Keratinocyte (primary cell): ENCODE measurements around the gene RHOC. TPM values are rescaled to one million over a fixed set of nuclear protein-coding genes. Genes with fewer than 3 reads are reported as not detected.

ENCODE experiments used
- DNase-seq: peaks from one replicate; pipeline ENCODE4 v3.0.0-alpha.2; 2011; ENCODE audit warnings: low read depth, missing footprints, low spot score
- FAIRE-seq: peaks from 2 replicates; lab custom pipeline; 2011; peaks lifted over from hg19 to GRCh38; lab: Jason Lieb, UNC
- H2AFZ ChIP-seq: 2 replicates; pipeline ENCODE4 v1.6.0; 2012; ENCODE audit warnings: low read length, control low read depth, inconsistent platforms; ENCODE audit not compliant: control insufficient read depth
- H3K27ac ChIP-seq: 2 replicates; pipeline ENCODE4 v1.5.1; 2011; ENCODE audit warnings: low read length; ENCODE audit not compliant: control insufficient read depth, insufficient read depth
- H3K27me3 ChIP-seq: 3 replicates; pipeline ENCODE4 v1.6.0; 2011; ENCODE audit warnings: low read length; ENCODE audit not compliant: control insufficient read depth, insufficient read depth; ENCODE audit errors: extremely low read depth
- H3K36me3 ChIP-seq, 2 experiments: 2 replicates in 1 of 2; 3 replicates in 1 of 2; pipeline ENCODE4 v1.5.1; 2011; ENCODE audit warnings: low read length in 2 of 2, mild to moderate bottlenecking in 1 of 2; ENCODE audit not compliant: control insufficient read depth in 2 of 2, insufficient read depth in 2 of 2; ENCODE audit errors: extremely low read depth in 1 of 2
- H3K4me1 ChIP-seq: 3 replicates; pipeline ENCODE4 v1.5.1; 2011; ENCODE audit warnings: low read length; ENCODE audit not compliant: control insufficient read depth, insufficient read depth; ENCODE audit errors: extremely low read depth
- H3K4me2 ChIP-seq: 3 replicates; pipeline ENCODE4 v1.6.0; 2011; ENCODE audit warnings: low read depth, low read length; ENCODE audit not compliant: control insufficient read depth, insufficient read depth; ENCODE audit errors: extremely low read depth
- H3K4me3 ChIP-seq, 3 experiments: fragments of 200-600 bp in 1 of 3; sonication (generic) in 1 of 3; 2 replicates in 2 of 3; 3 replicates in 1 of 3; pipeline ENCODE4 v1.5.1; 2011 to 2016; ENCODE audit warnings: low read length in 3 of 3, mild to moderate bottlenecking in 3 of 3, control low read depth in 2 of 3, inconsistent platforms in 1 of 3, low read depth in 1 of 3, mixed read lengths in 1 of 3, mixed run types in 1 of 3, moderate library complexity in 1 of 3; ENCODE audit not compliant: control insufficient read depth in 2 of 3, insufficient read depth in 2 of 3; ENCODE audit errors: extremely low read depth in 1 of 3
- H3K79me2 ChIP-seq: 2 replicates; pipeline ENCODE4 v1.6.0; 2012; ENCODE audit warnings: low read length; ENCODE audit not compliant: control insufficient read depth, insufficient read depth
- H3K9ac ChIP-seq: 3 replicates; pipeline ENCODE4 v1.6.0; 2011; ENCODE audit warnings: low read length; ENCODE audit not compliant: control insufficient read depth, insufficient read depth; ENCODE audit errors: extremely low read depth
- H3K9me1 ChIP-seq: 3 replicates; pipeline ENCODE4 v1.6.0; 2011; ENCODE audit warnings: low read length; ENCODE audit not compliant: control insufficient read depth, insufficient read depth; ENCODE audit errors: extremely low read depth
- H3K9me3 ChIP-seq: 2 replicates; pipeline ENCODE4 v1.5.1; 2012; ENCODE audit warnings: low read depth, low read length; ENCODE audit not compliant: control insufficient read depth
- H4K20me1 ChIP-seq: 3 replicates; pipeline ENCODE4 v1.6.0; 2011; ENCODE audit warnings: low read length; ENCODE audit not compliant: control insufficient read depth, insufficient read depth; ENCODE audit errors: extremely low read depth
- CTCF ChIP-seq, 3 experiments: IDR thresholded peaks in 1 of 3; conservative IDR thresholded peaks in 1 of 3; optimal IDR thresholded peaks in 1 of 3; 2 replicates in 2 of 3; 3 replicates in 1 of 3; pipeline versions ENCODE3 to v1.5.1; 2011; ENCODE audit warnings: low read length in 3 of 3, mild to moderate bottlenecking in 3 of 3, moderate library complexity in 2 of 3, control low read depth in 1 of 3, inconsistent platforms in 1 of 3; ENCODE audit not compliant: insufficient read depth in 2 of 3; ENCODE audit errors: extremely low read depth in 1 of 3
- EZH2 ChIP-seq: IDR thresholded peaks from one replicate; pipeline ENCODE4 v1.6.1; 2012; ENCODE audit warnings: inconsistent platforms, mild to moderate bottlenecking, low read length, moderate library complexity
- dilution Hi-C: fragments of 300-500 bp; cut with MboI; formaldehyde crosslinking; loops from one replicate; pipeline ENCODE4 v1.7.0; 2020; ENCODE audit warnings: low sequenced_read_pairs; ENCODE audit not compliant: extremely low pct_ligation_motif_present
- polyA plus RNA-seq, 5 experiments: library from polyadenylated mRNA; depleted of rRNA in 3 of 5; stranded (reverse) in 3 of 5; stranded (forward) in 1 of 5; unstranded in 1 of 5; fragments of >200 nt; gene quantifications; 1 replicate in 1 of 5; 2 replicates in 3 of 5; 3 replicates in 1 of 5; pipeline versions ENCODE4 v1.2.1 to v1.2.3, GENCODE V29; 2011 to 2012; ENCODE audit warnings: missing spikeins in 2 of 5, low read depth in 1 of 5, low replicate concordance in 1 of 5

The RHOC gene
- polyA plus RNA-seq, 1 donor (not counting 4 experiments of a cell fraction or from before 2014, with no cell fraction given): 639 TPM

GRCh38 chr1:112699425-112700144, 7.3 kb downstream of the RHOC start:
- Histone ChIP-seq H3K4me2 (no peak overlapping the region), H3K9ac (peak overlapping the region; percentile 65), H3K79me2 (peaks cover 18% of the 10 kb centered on the region), H3K9me1 (peaks cover 11% of the 10 kb centered on the region), H3K9me3 (no peaks in the 10 kb centered on the region), H4K20me1 (peaks cover 15% of the 10 kb centered on the region), H3K36me3 (peaks cover 29 to 60% of the 10 kb centered on the region in 2 experiments), H3K27me3 (no peaks in the 10 kb centered on the region), H3K27ac (peak overlapping the region; percentile 83), H3K4me1 (peaks cover 53% of the 10 kb centered on the region), H3K4me3 (no peak overlapping the region), H2AFZ (no peak overlapping the region)
- DNase-seq: no peak
- TF ChIP-seq CTCF (optimal IDR thresholded peaks at IDR 0.05 in 1 of 3, IDR thresholded peaks at IDR 0.05 in 1 of 3, conservative IDR thresholded peaks at IDR 0.05 in 1 of 3; ENCODE audit: extremely low read depth in 1 of 3, insufficient read depth in 2 of 3, low read length in 3 of 3) (no peak), EZH2 (no peak)
- no peak for FAIRE-seq
- dilution Hi-C loops: no loop called here

GRCh38 chr1:112698366-112699310, 8.3 kb downstream of the RHOC start:
- FAIRE-seq (no peak), DNase-seq (no peak)
- H3K79me2 ChIP-seq: peaks cover 8% of the 10 kb centered on the region
- dilution Hi-C loops: no loop called here
- H3K27ac ChIP-seq: no peak overlapping the region
- peaks cover 8% of the 10 kb centered on the region for H3K9me1 ChIP-seq
- H3K27me3 ChIP-seq: no peaks in the 10 kb centered on the region
- peaks cover 15% of the 10 kb centered on the region for H4K20me1 ChIP-seq
- no peak overlapping the region for H3K9ac ChIP-seq
- H3K4me2 ChIP-seq: no peak overlapping the region
- TF ChIP-seq CTCF (optimal IDR thresholded peaks at IDR 0.05 in 1 of 3, IDR thresholded peaks at IDR 0.05 in 1 of 3, conservative IDR thresholded peaks at IDR 0.05 in 1 of 3; ENCODE audit: extremely low read depth in 1 of 3, insufficient read depth in 2 of 3, low read length in 3 of 3) (no peak), EZH2 (no peak)
- no peak overlapping the region for H2AFZ ChIP-seq
- no peak overlapping the region for H3K4me3 ChIP-seq
- H3K4me1 ChIP-seq: peaks cover 44% of the 10 kb centered on the region
- H3K36me3 ChIP-seq: peaks cover 34 to 51% of the 10 kb centered on the region in 2 experiments
- H3K9me3 ChIP-seq: no peaks in the 10 kb centered on the region
